PC-9 (cell line): ENCODE results near the gene TOX4.

Experiments used
- EZH2 ChIP-seq: fragments of 200-600 bp; sonication (generic); IDR thresholded peaks from 2 replicates; pipeline ENCODE4 v1.8.0; 2017; ENCODE audit warnings: antibody characterized with exemption, low read depth
- TF ChIP-seq, protein P1 (sequence below): fragments of 200-600 bp; sonication (generic); conservative IDR thresholded peaks from 2 replicates; pipeline ENCODE4 v1.6.1; 2017; ENCODE audit warnings: mixed run types, antibody characterized with exemption, mild to moderate bottlenecking, moderate library complexity

DNA sequence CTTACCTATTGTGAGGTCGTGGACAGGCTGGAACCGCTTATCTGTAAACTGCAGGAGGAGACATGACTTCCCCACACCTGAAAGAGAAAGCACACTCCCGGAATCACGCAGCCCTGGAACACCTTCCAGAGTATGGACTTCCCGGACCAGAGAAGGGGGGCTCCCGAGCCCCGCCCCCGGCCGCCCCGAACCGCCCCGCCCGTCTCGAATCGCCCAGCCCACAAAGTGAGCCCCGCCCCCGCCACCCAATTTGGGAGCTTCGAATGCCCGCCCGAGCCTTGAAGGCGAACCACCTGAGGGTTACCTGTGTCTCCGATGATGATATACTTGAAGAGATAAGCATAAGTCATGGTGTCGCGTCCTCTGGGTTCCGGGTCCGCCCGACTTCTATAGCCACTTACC is 471 bp upstream of the TOX4 start:
- TF ChIP-seq, protein P1, sequence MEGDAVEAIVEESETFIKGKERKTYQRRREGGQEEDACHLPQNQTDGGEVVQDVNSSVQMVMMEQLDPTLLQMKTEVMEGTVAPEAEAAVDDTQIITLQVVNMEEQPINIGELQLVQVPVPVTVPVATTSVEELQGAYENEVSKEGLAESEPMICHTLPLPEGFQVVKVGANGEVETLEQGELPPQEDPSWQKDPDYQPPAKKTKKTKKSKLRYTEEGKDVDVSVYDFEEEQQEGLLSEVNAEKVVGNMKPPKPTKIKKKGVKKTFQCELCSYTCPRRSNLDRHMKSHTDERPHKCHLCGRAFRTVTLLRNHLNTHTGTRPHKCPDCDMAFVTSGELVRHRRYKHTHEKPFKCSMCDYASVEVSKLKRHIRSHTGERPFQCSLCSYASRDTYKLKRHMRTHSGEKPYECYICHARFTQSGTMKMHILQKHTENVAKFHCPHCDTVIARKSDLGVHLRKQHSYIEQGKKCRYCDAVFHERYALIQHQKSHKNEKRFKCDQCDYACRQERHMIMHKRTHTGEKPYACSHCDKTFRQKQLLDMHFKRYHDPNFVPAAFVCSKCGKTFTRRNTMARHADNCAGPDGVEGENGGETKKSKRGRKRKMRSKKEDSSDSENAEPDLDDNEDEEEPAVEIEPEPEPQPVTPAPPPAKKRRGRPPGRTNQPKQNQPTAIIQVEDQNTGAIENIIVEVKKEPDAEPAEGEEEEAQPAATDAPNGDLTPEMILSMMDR, result no peak
- TF ChIP-seq EZH2, result no peak
